GM10266 (cell line): Measurements from ENCODE around the gene CCDC38.

Source experiments
- DNase-seq: peaks from one replicate; pipeline ENCODE4 v3.0.0; 2012; ENCODE audit errors: extremely low spot score
- TF ChIP-seq, protein P1 (sequence below): IDR thresholded peaks from 2 replicates; pipeline ENCODE4 v1.5.1; 2012; ENCODE audit warnings: mild to moderate bottlenecking, low read depth; ENCODE audit not compliant: control insufficient read depth, insufficient read depth; ENCODE audit errors: missing control alignments

CCDC38 gene

DNA sequence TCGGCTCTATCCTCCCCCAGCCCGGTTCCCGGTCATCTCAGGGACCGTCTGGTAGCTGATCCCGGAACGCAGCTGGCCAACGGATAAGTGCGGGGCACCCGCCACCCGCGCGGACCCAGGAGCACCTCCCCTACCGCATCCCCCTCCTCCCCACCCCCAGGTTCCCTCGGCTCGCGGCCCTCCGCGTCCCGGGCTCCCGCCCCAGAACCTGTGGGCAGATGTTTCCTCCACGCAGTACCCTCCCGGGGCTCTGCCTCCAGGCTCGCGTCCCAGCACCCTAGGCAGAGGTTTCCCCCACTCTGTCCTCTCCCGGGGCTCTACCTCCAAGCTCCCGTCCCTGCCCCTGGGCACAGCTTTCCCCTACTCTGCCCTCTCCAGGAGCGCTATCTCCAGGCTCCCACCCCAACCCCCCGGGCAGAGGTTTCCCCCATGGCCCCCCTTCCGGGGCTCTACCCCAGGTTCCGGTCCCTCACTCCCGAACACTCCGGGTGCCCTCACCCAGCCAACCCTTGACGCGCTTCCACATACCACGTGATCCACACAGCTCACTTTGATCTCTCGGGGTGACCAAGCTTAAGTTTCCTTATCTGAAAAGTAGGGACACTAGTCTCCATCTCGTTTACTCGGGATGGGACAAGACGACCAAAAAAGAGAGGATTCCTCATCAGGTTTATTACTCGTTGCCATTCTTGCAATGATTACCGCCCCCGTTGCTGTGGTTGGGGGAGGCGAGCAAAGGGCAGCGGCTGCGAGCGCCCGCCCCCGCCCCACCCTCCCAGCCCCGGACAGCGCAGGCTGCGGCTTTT lies at the start of gene CCDC38:
CCDC38 (minus strand) TSS at position 91 of the 806 bp plus-strand sequence. CDS start 6,105 bp downstream, outside the sequence.
- peak; percentile 98 for DNase-seq
- TF ChIP-seq, protein P1, sequence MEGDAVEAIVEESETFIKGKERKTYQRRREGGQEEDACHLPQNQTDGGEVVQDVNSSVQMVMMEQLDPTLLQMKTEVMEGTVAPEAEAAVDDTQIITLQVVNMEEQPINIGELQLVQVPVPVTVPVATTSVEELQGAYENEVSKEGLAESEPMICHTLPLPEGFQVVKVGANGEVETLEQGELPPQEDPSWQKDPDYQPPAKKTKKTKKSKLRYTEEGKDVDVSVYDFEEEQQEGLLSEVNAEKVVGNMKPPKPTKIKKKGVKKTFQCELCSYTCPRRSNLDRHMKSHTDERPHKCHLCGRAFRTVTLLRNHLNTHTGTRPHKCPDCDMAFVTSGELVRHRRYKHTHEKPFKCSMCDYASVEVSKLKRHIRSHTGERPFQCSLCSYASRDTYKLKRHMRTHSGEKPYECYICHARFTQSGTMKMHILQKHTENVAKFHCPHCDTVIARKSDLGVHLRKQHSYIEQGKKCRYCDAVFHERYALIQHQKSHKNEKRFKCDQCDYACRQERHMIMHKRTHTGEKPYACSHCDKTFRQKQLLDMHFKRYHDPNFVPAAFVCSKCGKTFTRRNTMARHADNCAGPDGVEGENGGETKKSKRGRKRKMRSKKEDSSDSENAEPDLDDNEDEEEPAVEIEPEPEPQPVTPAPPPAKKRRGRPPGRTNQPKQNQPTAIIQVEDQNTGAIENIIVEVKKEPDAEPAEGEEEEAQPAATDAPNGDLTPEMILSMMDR = no peak

DNA sequence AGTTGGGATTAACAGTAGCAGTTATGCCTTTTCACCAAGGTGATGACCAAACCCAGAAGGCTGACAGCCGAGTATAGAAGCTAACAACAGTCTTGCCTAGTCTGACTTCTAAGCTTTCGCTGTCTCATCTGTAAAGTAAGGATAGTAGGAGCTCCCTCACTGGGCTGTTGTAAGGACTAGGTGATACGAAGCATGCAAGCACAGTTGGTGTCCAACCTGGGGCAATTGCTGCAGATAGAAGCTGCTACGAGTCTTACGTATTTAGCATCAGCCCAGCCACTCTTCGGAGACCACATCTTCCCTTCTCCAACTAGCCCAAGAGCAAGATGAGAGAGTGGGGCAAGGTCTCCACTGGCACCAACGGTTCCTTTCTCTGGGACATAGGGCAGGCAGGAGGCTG lies 47.7 kb upstream of the CCDC38 start:
- TF ChIP-seq, protein P1 = no peak

DNA sequence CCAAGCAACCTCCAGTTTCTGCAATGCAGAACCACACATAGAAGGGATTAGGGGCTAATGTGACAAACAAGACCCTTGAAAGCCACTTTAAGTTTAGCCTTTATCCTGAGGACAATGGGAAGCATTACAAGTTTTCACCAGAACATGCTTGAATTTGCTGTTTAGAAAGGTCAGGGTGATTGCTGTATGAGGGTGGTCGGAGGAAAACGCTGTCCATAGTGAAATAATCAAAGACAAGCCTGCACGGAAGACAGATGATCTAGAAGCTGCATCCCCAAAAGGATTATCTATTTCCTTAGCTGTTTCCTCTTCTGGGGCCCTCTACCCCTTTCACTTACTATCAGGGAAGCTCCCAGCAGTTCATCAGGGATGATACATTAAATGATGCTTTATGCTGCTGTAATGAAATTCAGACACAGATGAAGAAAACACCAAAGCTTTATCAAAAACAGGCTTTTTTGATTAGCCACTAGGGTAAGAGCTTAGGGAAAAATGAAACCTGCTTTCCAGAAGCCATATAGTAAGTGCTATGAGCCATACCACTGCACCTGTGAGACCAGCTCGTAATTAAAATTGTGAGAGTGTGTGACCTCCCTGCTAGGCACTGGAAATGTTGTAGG lies 47.2 kb upstream of the CCDC38 start:
- no peak for DNase-seq

More for the DNA sequence above, 47.7 kb upstream of the CCDC38 start:
- DNase-seq = no peak

DNA sequence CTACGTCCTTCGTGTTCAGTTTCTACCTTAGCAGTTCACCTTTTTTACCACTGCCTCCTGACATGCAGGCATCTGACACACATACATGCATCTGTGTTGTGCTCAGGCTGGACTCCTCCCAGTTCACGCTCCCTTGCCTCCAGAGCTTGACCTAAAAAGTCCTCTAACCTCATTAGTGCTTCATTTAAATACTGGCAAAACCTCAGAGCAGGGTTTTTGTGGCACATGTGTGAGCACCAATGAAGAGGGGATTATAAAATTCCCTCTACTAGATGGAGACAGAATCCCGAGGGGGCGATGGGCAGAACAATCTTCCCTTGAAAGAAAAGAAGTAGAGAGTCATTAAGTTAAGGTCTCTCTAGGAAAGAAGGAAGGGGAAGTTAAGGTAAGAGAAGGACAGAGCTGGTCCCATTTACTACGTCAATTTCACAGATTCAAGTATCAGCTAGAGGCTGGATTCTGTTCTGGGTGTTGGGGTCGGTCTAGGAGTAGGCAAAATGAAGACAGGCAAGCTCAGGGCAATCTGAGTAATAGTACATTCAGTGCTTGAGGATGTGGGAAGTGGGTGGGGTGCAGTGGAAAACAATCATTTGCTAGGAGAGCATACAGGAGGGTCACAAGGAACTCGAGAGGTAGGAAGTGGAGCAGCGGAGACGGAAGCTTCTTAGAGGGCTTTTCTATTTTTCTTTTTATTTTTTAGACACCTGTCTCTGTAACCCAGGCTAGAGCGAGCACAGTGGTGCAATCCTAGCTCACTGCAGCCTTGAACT lies 46.3 kb upstream of the CCDC38 start:
- TF ChIP-seq, protein P1 = no peak
- no peak for DNase-seq

More for the DNA sequence above, 47.2 kb upstream of the CCDC38 start:
- TF ChIP-seq, protein P1 = no peak

DNA sequence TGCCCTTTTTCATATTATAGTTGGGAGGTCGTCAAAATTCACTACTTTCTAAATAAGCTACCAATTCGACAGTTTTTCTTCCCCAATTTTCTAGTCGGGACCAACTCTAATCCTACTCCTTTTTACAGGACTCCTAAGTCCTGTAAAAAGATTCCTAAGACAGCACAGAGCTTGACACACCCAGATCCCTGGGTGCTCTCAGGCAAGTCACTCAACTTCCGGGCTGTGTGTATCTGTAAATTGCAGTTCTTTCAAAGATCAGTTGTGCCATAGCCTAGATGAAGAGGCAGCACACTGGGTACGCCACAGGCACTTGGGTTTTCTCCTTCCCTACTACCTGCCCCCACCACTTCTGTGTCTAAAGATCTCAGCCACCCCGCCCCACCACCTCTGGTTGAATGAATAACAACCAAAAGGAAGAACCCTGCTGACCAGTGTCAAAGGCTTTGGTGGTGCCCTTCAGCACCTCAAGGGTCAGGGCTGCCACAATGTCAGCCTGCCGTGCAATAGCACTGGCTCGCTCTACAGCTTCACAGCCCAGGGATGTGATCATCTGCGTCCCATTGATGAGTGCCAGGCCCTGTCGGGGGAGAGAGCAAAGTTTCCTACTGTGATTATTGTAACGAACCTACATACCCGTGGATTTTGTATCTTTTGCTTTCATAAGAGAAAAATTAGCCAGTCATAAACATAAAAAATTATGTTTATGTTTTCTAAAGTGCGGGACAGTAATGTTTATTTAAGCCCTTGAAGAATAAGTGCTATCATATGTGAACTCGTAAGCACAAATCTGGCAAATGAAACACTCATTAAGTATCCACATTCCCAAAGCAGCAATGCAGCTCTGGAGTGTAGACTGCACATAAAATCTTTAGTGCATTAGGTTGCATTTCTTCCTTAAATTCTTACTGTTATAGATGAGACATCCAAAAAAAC lies 44.5 kb upstream of the CCDC38 start:
- TF ChIP-seq, protein P1 = no peak
- no peak for DNase-seq

DNA sequence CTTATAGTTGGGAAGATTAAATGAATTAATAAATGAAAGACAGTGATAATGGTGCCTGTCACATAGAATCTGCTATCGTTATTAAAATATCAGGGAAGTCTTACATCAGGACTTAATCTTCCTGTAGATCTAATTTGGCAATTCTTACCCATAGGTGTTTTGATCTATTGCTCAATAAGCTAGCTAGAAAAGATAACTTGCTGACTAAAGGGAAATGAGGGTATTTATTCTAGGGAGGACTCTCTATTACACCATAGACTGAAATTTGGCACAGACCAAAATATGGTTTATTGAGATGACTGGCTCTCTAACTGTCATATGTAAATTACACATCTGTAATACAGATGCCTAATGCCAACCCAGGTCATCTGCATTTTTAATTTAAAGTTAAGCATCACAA lies 42.3 kb upstream of the CCDC38 start:
- DNase-seq = no peak
- TF ChIP-seq, protein P1 = no peak
